ENCODE data around the gene KCNQ2.

Gene KCNQ2

DNA sequence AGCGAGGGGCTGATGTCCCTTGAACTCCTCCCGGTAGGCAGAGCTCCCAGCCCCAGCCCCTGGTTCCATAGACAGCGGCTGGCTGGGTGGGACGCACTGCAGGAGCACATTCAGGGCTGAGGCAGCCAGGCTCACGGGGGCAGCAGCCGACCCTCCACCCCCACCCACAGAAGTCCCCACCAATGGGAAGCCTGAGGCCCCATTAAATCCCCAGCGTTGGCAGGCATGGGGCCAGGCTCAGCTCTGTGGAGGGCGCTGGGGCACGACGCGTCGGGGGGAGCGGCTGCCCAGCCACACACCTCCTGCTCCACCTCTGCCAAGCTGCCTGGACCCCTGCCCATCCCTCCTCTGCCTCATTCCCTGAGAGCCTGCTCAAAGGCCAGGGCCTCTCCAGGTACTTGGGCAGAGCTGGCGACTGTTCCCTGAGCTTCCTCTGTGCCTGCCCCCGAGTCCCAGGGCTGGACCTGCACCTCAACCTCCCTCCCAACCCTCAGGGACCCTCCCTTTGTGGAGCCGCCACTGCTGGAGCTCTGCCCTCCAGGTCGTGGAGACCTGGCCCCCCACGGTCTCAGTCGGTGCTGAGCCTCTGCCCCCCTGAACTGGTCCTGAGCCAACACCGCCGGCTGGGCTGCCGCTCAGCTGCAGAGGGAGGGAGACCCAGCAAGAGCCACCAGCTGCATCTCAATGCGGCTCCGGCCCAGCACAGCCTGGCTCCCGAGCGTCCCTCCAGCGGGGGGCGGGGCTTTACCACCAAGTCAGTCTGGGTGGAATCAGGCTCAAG, 120.5 kb downstream of the KCNQ2 start:
- Histone ChIP-seq H3K9me3 (ENCODE audit: insufficient read depth, low read depth, low read length) (no peaks in the 10 kb centered on the region), H3K27ac (ENCODE audit: low read depth, low read length) (no peak overlapping the region)
- whole genome bisulfite sequencing = 52% methylated on average over 28 of the region's 28 CpGs

DNA sequence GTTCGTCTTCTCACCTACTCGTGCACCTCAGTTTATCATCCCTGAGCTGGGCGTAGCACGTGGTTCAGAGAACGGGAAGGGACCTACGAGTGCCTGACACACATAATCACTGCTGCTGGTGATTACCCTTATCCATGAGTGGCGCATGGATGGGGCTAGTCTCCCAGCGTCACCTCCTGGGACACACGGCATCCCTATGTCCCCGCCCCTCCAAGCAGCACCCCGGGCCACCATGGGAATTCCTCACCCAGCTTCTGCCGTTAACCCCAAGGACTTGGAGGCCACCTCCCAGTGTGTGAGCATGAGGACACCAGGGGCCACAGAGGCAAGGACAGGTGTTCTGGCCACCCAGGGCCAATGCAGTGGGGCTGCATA, 121.1 kb downstream of the KCNQ2 start:
- 0 out of 2 replicates have a peak, but pooled peaks cover 2% of the 10 kb centered on the region for H3K4me1 ChIP-seq (ENCODE audit: insufficient read depth, low read length)
- H3K4me3 ChIP-seq (ENCODE audit: low read length) = no peak overlapping the region
- H3K9ac ChIP-seq (ENCODE audit: low read depth, low read length) = no peak overlapping the region
- no peak overlapping the region for H3K27ac ChIP-seq (ENCODE audit: low read depth, low read length)
- H3K9me3 ChIP-seq (ENCODE audit: insufficient read depth, low read depth, low read length) = no peaks in the 10 kb centered on the region
- 88% methylated on average over 12 of the region's 12 CpGs for WGBS
- H3K27me3 ChIP-seq (ENCODE audit: insufficient read depth, low read length) = no peaks in the 10 kb centered on the region
- no peaks in the 10 kb centered on the region for H3K36me3 ChIP-seq (ENCODE audit: insufficient read depth, low read length)

More for the DNA sequence above, 120.5 kb downstream of the KCNQ2 start:
- H3K4me1 ChIP-seq (ENCODE audit: insufficient read depth, low read length) = 0 out of 2 replicates have a peak, but pooled peaks cover 2% of the 10 kb centered on the region
- no peak overlapping the region for H3K9ac ChIP-seq (ENCODE audit: low read depth, low read length)
- H3K36me3 ChIP-seq (ENCODE audit: insufficient read depth, low read length) = no peaks in the 10 kb centered on the region
- H3K27me3 ChIP-seq (ENCODE audit: insufficient read depth, low read length) = no peaks in the 10 kb centered on the region
- no peak overlapping the region for H3K4me3 ChIP-seq (ENCODE audit: low read length)

DNA sequence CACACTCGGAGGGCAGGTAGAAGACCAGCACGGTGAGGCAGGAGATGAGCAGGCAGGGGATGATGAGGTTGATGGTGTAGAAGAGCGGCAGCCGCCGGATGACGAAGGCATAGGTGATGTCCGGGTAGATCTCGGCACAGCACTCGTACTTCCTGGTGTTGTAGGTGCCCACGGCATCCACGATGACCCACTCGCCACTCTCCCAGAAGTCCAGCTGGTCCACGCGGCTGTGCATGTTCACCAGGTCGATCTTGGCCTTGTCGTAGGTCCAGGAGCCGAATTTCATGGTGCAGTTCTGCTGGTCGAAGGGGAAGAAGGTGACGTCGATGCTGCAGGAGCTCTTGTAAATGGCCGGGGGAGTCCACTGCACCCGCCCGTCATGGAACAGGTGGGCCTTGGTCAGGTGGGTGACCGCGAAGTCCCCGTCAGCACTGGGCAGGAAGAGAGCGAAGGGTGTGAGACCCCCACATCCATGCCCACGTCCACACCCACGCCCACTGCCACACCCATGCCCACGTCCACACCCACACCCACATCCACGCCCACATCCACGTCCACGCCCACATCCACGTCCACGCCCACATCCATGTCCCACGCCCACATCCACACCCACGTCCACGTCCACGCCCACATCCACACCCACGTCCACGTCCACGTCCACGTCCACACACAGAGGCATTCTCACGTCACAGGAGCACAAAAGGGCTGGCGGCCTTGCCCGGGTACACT, 121.7 kb downstream of the KCNQ2 start:
- H3K9ac ChIP-seq (ENCODE audit: low read depth, low read length) = no peak overlapping the region
- H3K27me3 ChIP-seq (ENCODE audit: insufficient read depth, low read length) = no peaks in the 10 kb centered on the region
- H3K36me3 ChIP-seq (ENCODE audit: insufficient read depth, low read length) = no peaks in the 10 kb centered on the region
- H3K27ac ChIP-seq (ENCODE audit: low read depth, low read length) = no peak overlapping the region
- no peak overlapping the region for H3K4me3 ChIP-seq (ENCODE audit: low read length)
- 0 out of 2 replicates have a peak, but pooled peaks cover 2% of the 10 kb centered on the region for H3K4me1 ChIP-seq (ENCODE audit: insufficient read depth, low read length)
- H3K9me3 ChIP-seq (ENCODE audit: insufficient read depth, low read depth, low read length) = no peaks in the 10 kb centered on the region
- WGBS = 85% methylated on average over 44 of the region's 46 CpGs

All from HUES64 (cell line).